GM12878 (cell line): Measurements from ENCODE around the gene ARHGEF17. TPM values are rescaled to one million over a fixed set of nuclear protein-coding genes. Genes with fewer than 3 reads are reported as not detected.

ENCODE experiments used
- CHD2 ChIP-seq: IDR thresholded peaks from 2 replicates; pipeline ENCODE4 v1.6.1; 2011; ENCODE audit warnings: low read depth, low read length, improper control_type of control experiment, borderline replicate concordance
- HDAC6 ChIP-seq: fragments of 200-600 bp; sonication (generic); IDR thresholded peaks from one replicate; pipeline ENCODE4 v1.8.0; 2017; ENCODE audit warnings: antibody characterized with exemption; ENCODE audit not compliant: unreplicated experiment
- NFYB ChIP-seq: IDR thresholded peaks from 2 replicates; pipeline ENCODE4 v1.6.1; 2011; ENCODE audit warnings: low read depth, mild to moderate bottlenecking, low read length, improper control_type of control experiment, moderate library complexity; ENCODE audit not compliant: insufficient read depth
- SMAD1 ChIP-seq: fragments of 450-650 bp; IDR thresholded peaks from 2 replicates; pipeline ENCODE4 v1.6.1; 2018; ENCODE audit warnings: mild to moderate bottlenecking, low read depth; ENCODE audit not compliant: partially characterized antibody
- SMC3 ChIP-seq: IDR thresholded peaks from 2 replicates; pipeline ENCODE4 v1.6.1; 2011; ENCODE audit warnings: low read length, improper control_type of control experiment, borderline replicate concordance
- ZBED1 ChIP-seq: IDR thresholded peaks from 2 replicates; pipeline ENCODE4 v1.6.1; 2016; ENCODE audit warnings: borderline replicate concordance
- polyA plus RNA-seq, 11 experiments: library from polyadenylated mRNA; depleted of rRNA in 4 of 11; unstranded in 6 of 11; stranded (reverse) in 5 of 11; fragments of >200 nt; fragmentation: Nextera tagmentation in 4 of 11; fragmentation: Illumina TruSeq in 1 of 11; extraction: Ambion mirVana in 4 of 11; extraction: Trizol in 1 of 11; gene quantifications; 1 replicate in 1 of 11; 2 replicates in 10 of 11; pipeline versions ENCODE4 v1.2.1 to v1.2.3, GENCODE V29; 2011 to 2016; ENCODE audit warnings: inconsistent platforms in 2 of 11, missing spikeins in 2 of 11, low read depth in 1 of 11
- total RNA-seq, 4 experiments: library from RNA; depleted of rRNA in 3 of 4; stranded (reverse); fragments of >200 nt in 3 of 4; fragmentation: Illumina TruSeq in 1 of 4; extraction: Trizol in 1 of 4; gene quantifications; 2 replicates each; pipeline versions ENCODE4 v1.2.1 to v1.2.3, GENCODE V29; 2013 to 2021
- TF ChIP-seq, protein P1 (sequence below): IDR thresholded peaks from 2 replicates; pipeline ENCODE4 v1.6.1; 2011; ENCODE audit warnings: borderline replicate concordance, low read depth, mild to moderate bottlenecking, moderate library complexity, mixed read lengths, low read length; ENCODE audit not compliant: insufficient read depth; ENCODE audit errors: extremely low read length
- TF ChIP-seq, protein P2 (sequence below): IDR thresholded peaks from 2 replicates; pipeline ENCODE4 v1.6.1; 2011; ENCODE audit warnings: borderline replicate concordance, low read depth, mild to moderate bottlenecking, moderate library complexity, low read length; ENCODE audit not compliant: insufficient read depth, poor library complexity, severe bottlenecking
- TF ChIP-seq, protein P3 (sequence below): IDR thresholded peaks from 2 replicates; pipeline ENCODE4 v1.6.1; 2012; ENCODE audit warnings: improper control_type of control experiment, low read depth, low read length; ENCODE audit not compliant: insufficient replicate concordance
- TF ChIP-seq, protein P4 (sequence below): fragments of 450-650 bp; IDR thresholded peaks from 2 replicates; pipeline ENCODE4 v1.6.1; 2014; ENCODE audit warnings: mild to moderate bottlenecking
- TF ChIP-seq, protein P5 (sequence below): fragments of 450-650 bp; IDR thresholded peaks from 2 replicates; pipeline ENCODE4 v1.6.1; 2017; ENCODE audit warnings: mild to moderate bottlenecking
- TF ChIP-seq, protein P6 (sequence below): fragments of 450-650 bp; IDR thresholded peaks from 2 replicates; pipeline ENCODE4 v1.6.1; 2017; ENCODE audit warnings: low read depth, mild to moderate bottlenecking, moderate library complexity

The ARHGEF17 gene
- total and polyA plus RNA-seq, 10 of the 15 experiments (the other 5 are each of a cell fraction or from before 2014, with no cell fraction given), result 0.15 to 11.0 (median 1.7) TPM

DNA sequence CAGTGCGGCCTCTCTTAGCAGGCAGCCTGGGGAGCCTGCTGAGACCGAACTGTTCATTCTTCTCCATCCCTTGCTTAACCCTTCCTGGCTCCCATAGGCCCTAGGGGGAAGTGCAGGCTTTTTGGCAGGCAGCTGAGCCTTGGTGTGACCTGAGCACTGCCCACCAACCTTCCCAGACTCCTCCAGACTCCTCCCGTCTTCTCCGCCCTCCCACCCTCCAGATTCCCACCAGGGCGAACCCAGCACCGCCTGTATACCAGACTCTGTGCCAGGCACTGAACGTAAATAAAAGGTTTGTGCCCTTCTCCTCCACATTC is 76.0 kb downstream of the ARHGEF17 start (continued):
- TF ChIP-seq, protein P1, sequence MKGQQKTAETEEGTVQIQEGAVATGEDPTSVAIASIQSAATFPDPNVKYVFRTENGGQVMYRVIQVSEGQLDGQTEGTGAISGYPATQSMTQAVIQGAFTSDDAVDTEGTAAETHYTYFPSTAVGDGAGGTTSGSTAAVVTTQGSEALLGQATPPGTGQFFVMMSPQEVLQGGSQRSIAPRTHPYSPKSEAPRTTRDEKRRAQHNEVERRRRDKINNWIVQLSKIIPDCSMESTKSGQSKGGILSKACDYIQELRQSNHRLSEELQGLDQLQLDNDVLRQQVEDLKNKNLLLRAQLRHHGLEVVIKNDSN, result no peak
- TF ChIP-seq SMC3, result no peak
- no peak for TF ChIP-seq NFYB
- TF ChIP-seq, protein P2, sequence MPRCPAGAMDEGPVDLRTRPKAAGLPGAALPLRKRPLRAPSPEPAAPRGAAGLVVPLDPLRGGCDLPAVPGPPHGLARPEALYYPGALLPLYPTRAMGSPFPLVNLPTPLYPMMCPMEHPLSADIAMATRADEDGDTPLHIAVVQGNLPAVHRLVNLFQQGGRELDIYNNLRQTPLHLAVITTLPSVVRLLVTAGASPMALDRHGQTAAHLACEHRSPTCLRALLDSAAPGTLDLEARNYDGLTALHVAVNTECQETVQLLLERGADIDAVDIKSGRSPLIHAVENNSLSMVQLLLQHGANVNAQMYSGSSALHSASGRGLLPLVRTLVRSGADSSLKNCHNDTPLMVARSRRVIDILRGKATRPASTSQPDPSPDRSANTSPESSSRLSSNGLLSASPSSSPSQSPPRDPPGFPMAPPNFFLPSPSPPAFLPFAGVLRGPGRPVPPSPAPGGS, result no peak
- TF ChIP-seq SMAD1, result no peak
- TF ChIP-seq, protein P3, sequence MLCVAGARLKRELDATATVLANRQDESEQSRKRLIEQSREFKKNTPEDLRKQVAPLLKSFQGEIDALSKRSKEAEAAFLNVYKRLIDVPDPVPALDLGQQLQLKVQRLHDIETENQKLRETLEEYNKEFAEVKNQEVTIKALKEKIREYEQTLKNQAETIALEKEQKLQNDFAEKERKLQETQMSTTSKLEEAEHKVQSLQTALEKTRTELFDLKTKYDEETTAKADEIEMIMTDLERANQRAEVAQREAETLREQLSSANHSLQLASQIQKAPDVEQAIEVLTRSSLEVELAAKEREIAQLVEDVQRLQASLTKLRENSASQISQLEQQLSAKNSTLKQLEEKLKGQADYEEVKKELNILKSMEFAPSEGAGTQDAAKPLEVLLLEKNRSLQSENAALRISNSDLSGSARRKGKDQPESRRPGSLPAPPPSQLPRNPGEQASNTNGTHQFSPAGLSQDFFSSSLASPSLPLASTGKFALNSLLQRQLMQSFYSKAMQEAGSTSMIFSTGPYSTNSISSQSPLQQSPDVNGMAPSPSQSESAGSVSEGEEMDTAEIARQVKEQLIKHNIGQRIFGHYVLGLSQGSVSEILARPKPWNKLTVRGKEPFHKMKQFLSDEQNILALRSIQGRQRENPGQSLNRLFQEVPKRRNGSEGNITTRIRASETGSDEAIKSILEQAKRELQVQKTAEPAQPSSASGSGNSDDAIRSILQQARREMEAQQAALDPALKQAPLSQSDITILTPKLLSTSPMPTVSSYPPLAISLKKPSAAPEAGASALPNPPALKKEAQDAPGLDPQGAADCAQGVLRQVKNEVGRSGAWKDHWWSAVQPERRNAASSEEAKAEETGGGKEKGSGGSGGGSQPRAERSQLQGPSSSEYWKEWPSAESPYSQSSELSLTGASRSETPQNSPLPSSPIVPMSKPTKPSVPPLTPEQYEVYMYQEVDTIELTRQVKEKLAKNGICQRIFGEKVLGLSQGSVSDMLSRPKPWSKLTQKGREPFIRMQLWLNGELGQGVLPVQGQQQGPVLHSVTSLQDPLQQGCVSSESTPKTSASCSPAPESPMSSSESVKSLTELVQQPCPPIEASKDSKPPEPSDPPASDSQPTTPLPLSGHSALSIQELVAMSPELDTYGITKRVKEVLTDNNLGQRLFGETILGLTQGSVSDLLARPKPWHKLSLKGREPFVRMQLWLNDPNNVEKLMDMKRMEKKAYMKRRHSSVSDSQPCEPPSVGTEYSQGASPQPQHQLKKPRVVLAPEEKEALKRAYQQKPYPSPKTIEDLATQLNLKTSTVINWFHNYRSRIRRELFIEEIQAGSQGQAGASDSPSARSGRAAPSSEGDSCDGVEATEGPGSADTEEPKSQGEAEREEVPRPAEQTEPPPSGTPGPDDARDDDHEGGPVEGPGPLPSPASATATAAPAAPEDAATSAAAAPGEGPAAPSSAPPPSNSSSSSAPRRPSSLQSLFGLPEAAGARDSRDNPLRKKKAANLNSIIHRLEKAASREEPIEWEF, result no peak
- no peak for TF ChIP-seq ZBED1
- TF ChIP-seq, protein P4, sequence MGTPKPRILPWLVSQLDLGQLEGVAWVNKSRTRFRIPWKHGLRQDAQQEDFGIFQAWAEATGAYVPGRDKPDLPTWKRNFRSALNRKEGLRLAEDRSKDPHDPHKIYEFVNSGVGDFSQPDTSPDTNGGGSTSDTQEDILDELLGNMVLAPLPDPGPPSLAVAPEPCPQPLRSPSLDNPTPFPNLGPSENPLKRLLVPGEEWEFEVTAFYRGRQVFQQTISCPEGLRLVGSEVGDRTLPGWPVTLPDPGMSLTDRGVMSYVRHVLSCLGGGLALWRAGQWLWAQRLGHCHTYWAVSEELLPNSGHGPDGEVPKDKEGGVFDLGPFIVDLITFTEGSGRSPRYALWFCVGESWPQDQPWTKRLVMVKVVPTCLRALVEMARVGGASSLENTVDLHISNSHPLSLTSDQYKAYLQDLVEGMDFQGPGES, result no peak
- TF ChIP-seq, protein P5, sequence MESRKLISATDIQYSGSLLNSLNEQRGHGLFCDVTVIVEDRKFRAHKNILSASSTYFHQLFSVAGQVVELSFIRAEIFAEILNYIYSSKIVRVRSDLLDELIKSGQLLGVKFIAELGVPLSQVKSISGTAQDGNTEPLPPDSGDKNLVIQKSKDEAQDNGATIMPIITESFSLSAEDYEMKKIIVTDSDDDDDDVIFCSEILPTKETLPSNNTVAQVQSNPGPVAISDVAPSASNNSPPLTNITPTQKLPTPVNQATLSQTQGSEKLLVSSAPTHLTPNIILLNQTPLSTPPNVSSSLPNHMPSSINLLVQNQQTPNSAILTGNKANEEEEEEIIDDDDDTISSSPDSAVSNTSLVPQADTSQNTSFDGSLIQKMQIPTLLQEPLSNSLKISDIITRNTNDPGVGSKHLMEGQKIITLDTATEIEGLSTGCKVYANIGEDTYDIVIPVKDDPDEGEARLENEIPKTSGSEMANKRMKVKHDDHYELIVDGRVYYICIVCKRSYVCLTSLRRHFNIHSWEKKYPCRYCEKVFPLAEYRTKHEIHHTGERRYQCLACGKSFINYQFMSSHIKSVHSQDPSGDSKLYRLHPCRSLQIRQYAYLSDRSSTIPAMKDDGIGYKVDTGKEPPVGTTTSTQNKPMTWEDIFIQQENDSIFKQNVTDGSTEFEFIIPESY, result no peak
- no peak for TF ChIP-seq HDAC6
- TF ChIP-seq, protein P6, sequence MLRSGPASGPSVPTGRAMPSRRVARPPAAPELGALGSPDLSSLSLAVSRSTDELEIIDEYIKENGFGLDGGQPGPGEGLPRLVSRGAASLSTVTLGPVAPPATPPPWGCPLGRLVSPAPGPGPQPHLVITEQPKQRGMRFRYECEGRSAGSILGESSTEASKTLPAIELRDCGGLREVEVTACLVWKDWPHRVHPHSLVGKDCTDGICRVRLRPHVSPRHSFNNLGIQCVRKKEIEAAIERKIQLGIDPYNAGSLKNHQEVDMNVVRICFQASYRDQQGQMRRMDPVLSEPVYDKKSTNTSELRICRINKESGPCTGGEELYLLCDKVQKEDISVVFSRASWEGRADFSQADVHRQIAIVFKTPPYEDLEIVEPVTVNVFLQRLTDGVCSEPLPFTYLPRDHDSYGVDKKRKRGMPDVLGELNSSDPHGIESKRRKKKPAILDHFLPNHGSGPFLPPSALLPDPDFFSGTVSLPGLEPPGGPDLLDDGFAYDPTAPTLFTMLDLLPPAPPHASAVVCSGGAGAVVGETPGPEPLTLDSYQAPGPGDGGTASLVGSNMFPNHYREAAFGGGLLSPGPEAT, result no peak
- TF ChIP-seq CHD2, result no peak
- TF ChIP-seq, all 136 proteins: peak for 0
